Tibial nerve (tissue), 4 donors: Measurements from ENCODE around the gene INSIG1. TPM values are rescaled to one million over a fixed set of nuclear protein-coding genes. Genes with fewer than 3 reads are reported as not detected.

ENCODE experiments used
- DNase-seq, 2 donors: peaks; one replicate each; pipeline ENCODE4 v3.0.0-alpha.2; 2019; ENCODE audit warnings: low spot score in 2 of 2
- H3K27ac ChIP-seq, 4 donors: fragments of 200-600 bp; sonication (generic) in 3 of 4; one replicate each; pipeline ENCODE4 v1.5.1; 2017 to 2019; ENCODE audit warnings: mild to moderate bottlenecking in 1 of 4
- H3K27me3 ChIP-seq, 2 donors: fragments of 200-600 bp; sonication (generic) in 1 of 2; one replicate each; pipeline versions ENCODE4 v1.5.1 to v1.6.0; 2017 to 2019
- H3K36me3 ChIP-seq, 3 donors: fragments of 200-600 bp; sonication (generic); one replicate each; pipeline ENCODE4 v1.5.1; 2018 to 2019
- H3K4me1 ChIP-seq, 4 donors: fragments of 200-600 bp; sonication (generic) in 3 of 4; one replicate each; pipeline ENCODE4 v1.5.1; 2017 to 2019
- H3K4me3 ChIP-seq, 4 donors: fragments of 200-600 bp; sonication (generic) in 3 of 4; one replicate each; pipeline ENCODE4 v1.5.1; 2017 to 2019; ENCODE audit warnings: mild to moderate bottlenecking in 1 of 4, moderate library complexity in 1 of 4
- H3K9me3 ChIP-seq, 4 donors: fragments of 200-600 bp; sonication (generic) in 3 of 4; one replicate each; pipeline ENCODE4 v1.5.1; 2017 to 2019
- CTCF ChIP-seq, 5 experiments: fragments of 200-600 bp in 3 of 5; fragments of 450-650 bp in 2 of 5; sonication (generic) in 3 of 5; IDR thresholded peaks; one replicate each; pipeline ENCODE4 v1.5.1; 2016 to 2019; ENCODE audit warnings: antibody characterized with exemption in 5 of 5, mild to moderate bottlenecking in 3 of 5, moderate library complexity in 2 of 5
- EP300 ChIP-seq, 2 donors: sonication (generic); formaldehyde crosslinking; IDR thresholded peaks; one replicate each; pipeline ENCODE4 v1.6.1; 2017; ENCODE audit warnings: antibody characterized with exemption in 2 of 2, mild to moderate bottlenecking in 1 of 2
- POLR2A ChIP-seq, 2 donors: fragments of 450-650 bp; IDR thresholded peaks; one replicate each; pipeline ENCODE4 v1.6.1; 2017; ENCODE audit warnings: antibody characterized with exemption in 2 of 2, mild to moderate bottlenecking in 2 of 2, moderate library complexity in 2 of 2
- WGBS, 2 donors: methylation state at CpG; one replicate each; pipeline ENCODE4 v1.1.5; 2018; 5-methylcytosine and 5-hydroxymethylcytosine counted together
- total RNA-seq, 4 donors: library from RNA; depleted of rRNA; stranded (reverse); fragments of >200 nt; gene quantifications; one replicate each; pipeline ENCODE4 v1.1.0, GENCODE V29; 2016

The INSIG1 gene
- total RNA-seq, 4 donors from 2014 or later: 66.9 to 91.7 (median 80.5) TPM

DNA sequence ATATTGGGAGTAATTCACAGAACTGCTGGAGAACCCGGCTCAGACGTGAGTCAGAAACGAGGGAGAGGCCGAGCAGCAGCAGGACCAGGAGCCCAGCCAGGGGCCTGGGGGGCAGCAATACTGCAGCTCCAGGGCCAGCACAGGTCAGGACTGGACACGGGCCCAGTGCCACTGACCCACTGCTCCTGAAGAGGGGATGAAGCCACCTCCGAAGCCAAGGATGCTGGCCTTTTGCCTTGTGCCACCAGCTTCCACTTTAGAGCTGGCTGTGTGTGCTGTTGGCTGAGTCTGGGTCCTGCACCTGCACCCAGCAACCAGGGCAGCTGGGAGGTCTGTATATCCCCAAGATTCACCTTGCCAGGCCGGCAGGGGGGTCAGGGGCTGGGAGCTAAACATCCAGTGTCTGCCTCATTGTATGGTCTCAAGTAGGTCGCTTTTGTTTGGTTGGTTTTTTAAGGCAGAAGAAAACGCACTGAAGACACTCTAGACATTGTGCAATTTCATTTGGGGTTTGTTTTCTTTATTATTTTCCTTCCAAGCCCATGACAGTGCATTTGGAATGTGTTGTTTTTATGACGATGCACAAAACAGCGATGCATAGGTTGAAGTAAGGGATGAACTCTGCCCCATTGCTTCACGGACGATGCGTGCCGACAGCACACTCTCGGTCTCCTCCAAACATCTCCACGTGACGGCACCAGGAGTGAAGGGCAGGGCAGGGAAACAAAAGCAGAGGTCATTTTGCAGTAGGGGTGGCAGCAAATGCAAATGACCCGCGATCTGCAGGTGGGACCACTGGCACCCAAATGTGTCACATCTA is 27.7 kb upstream of the INSIG1 start:
- TF ChIP-seq POLR2A (IDR thresholded peaks at IDR 0.05): no peak
- Histone ChIP-seq H3K4me3 (no peak overlapping the region), H3K9me3 (no peaks in the 10 kb centered on the region), H3K27ac (no peak overlapping the region), H3K27me3 (no peaks in the 10 kb centered on the region), H3K36me3 (no peaks in the 10 kb centered on the region), H3K4me1 (peaks cover 0 to 13% (median 0%) of the 10 kb centered on the region in 4 donors)
- no peak for DNase-seq
- 84 to 87% methylated on average over 18 to 20 of the region's 20 CpGs for WGBS, 2 donors

GRCh38 chr7:155270861-155271260 is 26.8 kb upstream of the INSIG1 start:
- Histone ChIP-seq H3K4me3 (no peak overlapping the region), H3K27ac (no peak overlapping the region), H3K27me3 (no peaks in the 10 kb centered on the region), H3K4me1 (peaks cover 0 to 20% (median 0%) of the 10 kb centered on the region in 4 donors), H3K9me3 (no peaks in the 10 kb centered on the region), H3K36me3 (no peaks in the 10 kb centered on the region)
- TF ChIP-seq POLR2A (IDR thresholded peaks at IDR 0.05) (no peak), CTCF (IDR thresholded peaks at IDR 0.05) (no peak), EP300 (IDR thresholded peaks at IDR 0.05) (no peak)
- WGBS, 2 donors: 78 to 86% methylated on average over 3 of the region's 3 CpGs
- no peak for DNase-seq

- 61 to 66% methylated on average over 4 of the region's 4 CpGs for WGBS, 2 donors
- H3K4me1 ChIP-seq: peaks cover 0 to 20% (median 0%) of the 10 kb centered on the region in 4 donors
- H3K4me3 ChIP-seq: no peak overlapping the region
- TF ChIP-seq POLR2A (IDR thresholded peaks at IDR 0.05): no peak
- TF ChIP-seq EP300 (IDR thresholded peaks at IDR 0.05): peak in 1 of 2 donors; percentile 54
- no peaks in the 10 kb centered on the region for H3K36me3 ChIP-seq
- no peaks in the 10 kb centered on the region for H3K9me3 ChIP-seq
- H3K27me3 ChIP-seq: peaks cover 0 to 4% of the 10 kb centered on the region in 2 donors
- H3K27ac ChIP-seq: peak overlapping the region in 3 of 4 donors; percentile 13 to 83 (median 31)
- peak in 1 of 2 donors; percentile 36 for DNase-seq
Observed at GRCh38 chr7:155274633-155275355, 22.9 kb upstream of the INSIG1 start.

DNA sequence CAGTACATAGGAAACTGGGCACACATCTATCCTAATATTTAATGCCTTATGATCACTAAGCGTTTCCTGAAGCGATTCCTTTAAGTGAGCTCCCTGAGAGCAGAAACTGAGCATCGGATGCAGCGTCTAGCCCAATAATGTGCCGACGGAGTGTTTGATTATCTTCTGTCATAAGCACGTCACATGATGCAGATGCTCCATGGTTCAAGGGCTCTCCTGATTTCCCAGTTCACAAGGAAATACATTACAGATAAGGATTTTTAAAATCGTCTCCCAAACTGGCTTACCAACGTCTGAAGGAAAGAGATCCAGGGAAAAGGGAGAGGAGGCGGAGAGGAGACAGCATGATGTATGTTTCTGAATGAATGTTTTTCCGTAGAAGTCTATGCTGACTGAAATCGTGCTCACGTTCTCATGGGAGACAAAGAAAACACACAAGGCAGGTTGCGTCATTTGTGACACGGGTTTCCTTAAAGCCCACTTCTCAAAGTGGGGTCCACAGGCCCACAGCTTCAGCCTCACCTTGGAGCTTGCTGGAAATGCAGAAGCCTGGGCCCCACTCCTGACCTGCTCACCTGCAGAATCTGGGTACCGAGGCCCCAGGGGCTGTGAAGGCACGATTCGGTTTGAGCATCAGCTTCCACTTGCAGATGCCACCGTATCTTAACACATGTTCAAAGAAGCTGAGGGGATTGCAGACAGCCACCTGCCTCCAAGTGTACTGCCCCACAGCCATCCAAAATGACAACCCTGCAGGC is 21.5 kb upstream of the INSIG1 start:
- peaks cover 0 to 4% of the 10 kb centered on the region in 2 donors for H3K27me3 ChIP-seq
- no peak for DNase-seq
- peaks cover 0 to 20% (median 0%) of the 10 kb centered on the region in 4 donors for H3K4me1 ChIP-seq
- no peak overlapping the region for H3K4me3 ChIP-seq
- TF ChIP-seq CTCF (IDR thresholded peaks at IDR 0.05) (no peak), POLR2A (IDR thresholded peaks at IDR 0.05) (no peak), EP300 (IDR thresholded peaks at IDR 0.05) (no peak)
- WGBS, 2 donors: 85% methylated on average over 19 of the region's 19 CpGs
- no peaks in the 10 kb centered on the region for H3K9me3 ChIP-seq
- H3K36me3 ChIP-seq: no peaks in the 10 kb centered on the region
- peak overlapping the region in 1 of 4 donors; percentile 11 for H3K27ac ChIP-seq

- no peak for TF ChIP-seq EP300 (IDR thresholded peaks at IDR 0.05)
- Histone ChIP-seq H3K36me3 (no peaks in the 10 kb centered on the region), H3K4me3 (no peak overlapping the region), H3K27ac (no peak overlapping the region), H3K9me3 (no peaks in the 10 kb centered on the region), H3K27me3 (peaks cover 0 to 4% of the 10 kb centered on the region in 2 donors), H3K4me1 (peaks cover 0 to 20% (median 0%) of the 10 kb centered on the region in 4 donors)
- no peak for DNase-seq
- 76 to 88% methylated on average over 12 of the region's 12 CpGs for WGBS, 2 donors
Observed at GRCh38 chr7:155276800-155277375, 20.8 kb upstream of the INSIG1 start.

GRCh38 chr7:155277385-155277994 is 20.2 kb upstream of the INSIG1 start:
- H3K9me3 ChIP-seq: no peaks in the 10 kb centered on the region
- H3K27ac ChIP-seq: no peak overlapping the region
- 80 to 83% methylated on average over 10 of the region's 10 CpGs for WGBS, 2 donors
- H3K4me3 ChIP-seq: no peak overlapping the region
- peaks cover 0 to 4% of the 10 kb centered on the region in 2 donors for H3K27me3 ChIP-seq
- no peak for DNase-seq
- no peaks in the 10 kb centered on the region for H3K36me3 ChIP-seq
- TF ChIP-seq POLR2A (IDR thresholded peaks at IDR 0.05): no peak
- TF ChIP-seq EP300 (IDR thresholded peaks at IDR 0.05): no peak
- no peak for TF ChIP-seq CTCF (IDR thresholded peaks at IDR 0.05)
- peaks cover 0 to 26% (median 0%) of the 10 kb centered on the region in 4 donors for H3K4me1 ChIP-seq
